HG02610 (cell line): ENCODE measurements around the gene HEATR5A.
"Not testable (repeated sequence)": the region's sequence is repeated elsewhere in the genome, so short reads cannot be mapped to it uniquely, and the experiment has no call there.

Experiments
- ATAC-seq: cut with Tn5 transposase; IDR thresholded peaks from one replicate; pipeline ENCODE4 v1.9.1; 2021; ENCODE audit warnings: mild to moderate bottlenecking, moderate library complexity; ENCODE audit not compliant: unreplicated experiment

The HEATR5A gene

GRCh38 chr14:31391473-31391872 is 28.9 kb downstream of the HEATR5A start:
- ATAC-seq: no peak

GRCh38 chr14:31389946-31390345 is 30.4 kb downstream of the HEATR5A start:
- no peak for ATAC-seq

GRCh38 chr14:31388687-31389413 is 31.5 kb downstream of the HEATR5A start:
- ATAC-seq: peak; percentile 60

GRCh38 chr14:31387091-31387490 is 33.3 kb downstream of the HEATR5A start:
- ATAC-seq: no peak

- no peak for ATAC-seq
Measured at GRCh38 chr14:31386271-31386670, 34.1 kb downstream of the HEATR5A start.

GRCh38 chr14:31382221-31382620 is 38.1 kb downstream of the HEATR5A start:
- no peak for ATAC-seq

GRCh38 chr14:31380106-31380505 is 40.2 kb downstream of the HEATR5A start:
- ATAC-seq: no peak

- ATAC-seq: not testable (repeated sequence)
Measured at GRCh38 chr14:31379125-31379947, 41.0 kb downstream of the HEATR5A start.

- ATAC-seq: no peak
Measured at GRCh38 chr14:31377433-31377832, 42.9 kb downstream of the HEATR5A start.

- no peak for ATAC-seq
Measured at GRCh38 chr14:31371646-31372045, 48.7 kb downstream of the HEATR5A start.

GRCh38 chr14:31363331-31364073 is 56.8 kb downstream of the HEATR5A start:
- ATAC-seq: no peak

GRCh38 chr14:31362746-31363145 is 57.6 kb downstream of the HEATR5A start:
- ATAC-seq: no peak

- ATAC-seq: not testable (repeated sequence)
Measured at GRCh38 chr14:31361761-31362160, 58.6 kb downstream of the HEATR5A start.

- no peak for ATAC-seq
Measured at GRCh38 chr14:31360919-31361662, 59.3 kb downstream of the HEATR5A start.

GRCh38 chr14:31357279-31357678 is 63.1 kb downstream of the HEATR5A start:
- ATAC-seq: no peak

GRCh38 chr14:31346097-31346496 is 74.3 kb downstream of the HEATR5A start:
- ATAC-seq: no peak

- no peak for ATAC-seq
Measured at GRCh38 chr14:31341280-31341679, 79.1 kb downstream of the HEATR5A start.

- no peak for ATAC-seq
Measured at GRCh38 chr14:31340297-31341063, 79.9 kb downstream of the HEATR5A start.

GRCh38 chr14:31339743-31340142 is 80.6 kb downstream of the HEATR5A start:
- ATAC-seq: no peak

- no peak for ATAC-seq
Measured at GRCh38 chr14:31337331-31337730, 83.0 kb downstream of the HEATR5A start.
